Measurements from ENCODE around the gene FOXP1. TPM values are rescaled to one million over a fixed set of nuclear protein-coding genes. Genes with fewer than 3 reads are reported as not detected.
A peak's percentile ranks its signal among the peaks of the same experiment; 100 is the strongest.

The FOXP1 gene
- total and polyA plus RNA-seq, 2 donors (not counting 1 experiment from before 2014, with no cell fraction given): 70.3 to 101 TPM

- peak; percentile 53 to 76 for DNase-seq (ENCODE audit: low read depth in 2 of 2)
- peak overlapping the region; percentile 70 for H3K4me2 ChIP-seq (ENCODE audit: extremely low read depth, insufficient read depth, low read length)
- H3K27ac ChIP-seq (ENCODE audit: insufficient read depth, low read length): no peak overlapping the region
- H3K9ac ChIP-seq (ENCODE audit: insufficient read depth, low read length): no peak overlapping the region
- TF ChIP-seq EZH2 (IDR thresholded peaks at IDR 0.05; ENCODE audit: low read length, missing control alignments): no peak
- peak; percentile 52 to 57 for TF ChIP-seq CTCF (conservative IDR thresholded peaks at IDR 0.05 in 1 of 2, IDR thresholded peaks at IDR 0.05 in 1 of 2; ENCODE audit: low read depth in 1 of 2, low read length in 2 of 2)
- H2AFZ ChIP-seq (ENCODE audit: low read length): no peak overlapping the region
- no peaks in the 10 kb centered on the region for H3K27me3 ChIP-seq (ENCODE audit: control insufficient read depth, insufficient read depth, low read length)
- H3K4me3 ChIP-seq (replicated peaks in 1 of 4; ENCODE audit: control extremely low read depth in 1 of 4, insufficient read depth in 1 of 4, low read depth in 3 of 4, low read length in 4 of 4): peak overlapping the region in 1 of 4 experiments; percentile 5
- no peaks in the 10 kb centered on the region for H4K20me1 ChIP-seq (ENCODE audit: control insufficient read depth, extremely low read depth, insufficient read depth, low read length)
- H3K79me2 ChIP-seq (ENCODE audit: control insufficient read depth, insufficient read depth, low read length): peaks cover 2% of the 10 kb centered on the region
- H3K36me3 ChIP-seq (ENCODE audit: control insufficient read depth, insufficient read depth, low read length): no peaks in the 10 kb centered on the region
- H3K9me3 ChIP-seq (ENCODE audit: control insufficient read depth, insufficient read depth, low read depth, low read length): no peaks in the 10 kb centered on the region
- H3K4me1 ChIP-seq (ENCODE audit: control insufficient read depth, extremely low read depth, insufficient read depth, low read length): peaks cover 4% of the 10 kb centered on the region
Measured at GRCh38 chr3:71585887-71586809, 2.6 kb upstream of the FOXP1 start.

- H3K27me3 ChIP-seq (ENCODE audit: control insufficient read depth, insufficient read depth, low read length): no peaks in the 10 kb centered on the region
- peaks cover 4% of the 10 kb centered on the region for H3K4me1 ChIP-seq (ENCODE audit: control insufficient read depth, extremely low read depth, insufficient read depth, low read length)
- no peaks in the 10 kb centered on the region for H4K20me1 ChIP-seq (ENCODE audit: control insufficient read depth, extremely low read depth, insufficient read depth, low read length)
- peak overlapping the region in 2 of 4 experiments; percentile 67 to 75 for H3K4me3 ChIP-seq (replicated peaks in 1 of 4; ENCODE audit: control extremely low read depth in 1 of 4, insufficient read depth in 1 of 4, low read depth in 3 of 4, low read length in 4 of 4)
- DNase-seq (ENCODE audit: low read depth in 2 of 2): peak in 1 of 2 donors; percentile 22
- H3K36me3 ChIP-seq (ENCODE audit: control insufficient read depth, insufficient read depth, low read length): no peaks in the 10 kb centered on the region
- H3K27ac ChIP-seq (ENCODE audit: insufficient read depth, low read length): no peak overlapping the region
- peaks cover 2% of the 10 kb centered on the region for H3K79me2 ChIP-seq (ENCODE audit: control insufficient read depth, insufficient read depth, low read length)
- TF ChIP-seq EZH2 (IDR thresholded peaks at IDR 0.05; ENCODE audit: low read length, missing control alignments) (no peak), CTCF (conservative IDR thresholded peaks at IDR 0.05 in 1 of 2, IDR thresholded peaks at IDR 0.05 in 1 of 2; ENCODE audit: low read depth in 1 of 2, low read length in 2 of 2) (no peak)
- H3K4me2 ChIP-seq (ENCODE audit: extremely low read depth, insufficient read depth, low read length): peak overlapping the region; percentile 100
- no peak overlapping the region for H2AFZ ChIP-seq (ENCODE audit: low read length)
- no peak overlapping the region for H3K9ac ChIP-seq (ENCODE audit: insufficient read depth, low read length)
- H3K9me3 ChIP-seq (ENCODE audit: control insufficient read depth, insufficient read depth, low read depth, low read length): no peaks in the 10 kb centered on the region
Measured at GRCh38 chr3:71585131-71585530, 1.6 kb upstream of the FOXP1 start.

GRCh38 chr3:71584394-71585011, 975 bp upstream of the FOXP1 start:
- Histone ChIP-seq H3K27me3 (ENCODE audit: control insufficient read depth, insufficient read depth, low read length) (no peaks in the 10 kb centered on the region), H3K4me2 (ENCODE audit: extremely low read depth, insufficient read depth, low read length) (peak overlapping the region; percentile 100), H3K79me2 (ENCODE audit: control insufficient read depth, insufficient read depth, low read length) (peaks cover 2% of the 10 kb centered on the region), H3K9ac (ENCODE audit: insufficient read depth, low read length) (peak overlapping the region; percentile 42), H3K4me3 (replicated peaks in 1 of 4; ENCODE audit: control extremely low read depth in 1 of 4, insufficient read depth in 1 of 4, low read depth in 3 of 4, low read length in 4 of 4) (peak overlapping the region; percentile 63 to 75 (median 66)), H2AFZ (ENCODE audit: low read length) (peak overlapping the region; percentile 75), H3K9me3 (ENCODE audit: control insufficient read depth, insufficient read depth, low read depth, low read length) (no peaks in the 10 kb centered on the region), H4K20me1 (ENCODE audit: control insufficient read depth, extremely low read depth, insufficient read depth, low read length) (no peaks in the 10 kb centered on the region), H3K4me1 (ENCODE audit: control insufficient read depth, extremely low read depth, insufficient read depth, low read length) (peaks cover 4% of the 10 kb centered on the region), H3K27ac (ENCODE audit: insufficient read depth, low read length) (peak overlapping the region; percentile 71), H3K36me3 (ENCODE audit: control insufficient read depth, insufficient read depth, low read length) (no peaks in the 10 kb centered on the region)
- TF ChIP-seq CTCF (conservative IDR thresholded peaks at IDR 0.05 in 1 of 2, IDR thresholded peaks at IDR 0.05 in 1 of 2; ENCODE audit: low read depth in 1 of 2, low read length in 2 of 2) (no peak), EZH2 (IDR thresholded peaks at IDR 0.05; ENCODE audit: low read length, missing control alignments) (no peak)
- DNase-seq (ENCODE audit: low read depth in 2 of 2): peak; percentile 61 to 71

All from fibroblast of lung (primary cell).